Activated B cell treated with CpG ODN at 0.5 μM for 24 hours (primary cell): ENCODE data around the gene CLK2. TPM values are rescaled to one million over a fixed set of nuclear protein-coding genes. Genes with fewer than 3 reads are reported as not detected.

Source experiments
- ATAC-seq: fragments of 200-7000 bp; cut with Tn5 transposase; one replicate; pipeline ENCODE4 v1.10.0; 2021; ENCODE audit warnings: low read depth, mild to moderate bottlenecking, moderate library complexity
- CTCF ChIA-PET: fragments of 350-600 bp; sonication (Branson Sonifier 250); formaldehyde crosslinking; loops from one replicate; lab custom pipeline; 2021; ENCODE audit warnings: antibody characterized with exemption; lab: Charles Lee
- POLR2A ChIA-PET: fragments of 350-600 bp; sonication (Branson Sonifier 250); formaldehyde crosslinking; loops from one replicate; lab custom pipeline; 2021; ENCODE audit warnings: antibody characterized with exemption; lab: Charles Lee
- DNase-seq: peaks from one replicate; pipeline ENCODE4 v3.0.0; 2022
- H3K27ac Mint-ChIP-seq: one replicate; pipeline ENCODE4 v1.8.0; 2020; ENCODE audit warnings: mixed read lengths
- H3K27me3 Mint-ChIP-seq: one replicate; pipeline ENCODE4 v1.8.0; 2021; ENCODE audit warnings: mixed read lengths
- H3K36me3 Mint-ChIP-seq: one replicate; pipeline ENCODE4 v1.8.0; 2021; ENCODE audit warnings: low read depth, mixed read lengths
- H3K4me1 Mint-ChIP-seq: one replicate; pipeline ENCODE4 v1.8.0; 2021; ENCODE audit warnings: mixed read lengths
- H3K4me3 Mint-ChIP-seq: one replicate; pipeline ENCODE4 v1.8.0; 2020; ENCODE audit warnings: mild to moderate bottlenecking, mixed read lengths
- H3K9me3 Mint-ChIP-seq: one replicate; pipeline ENCODE4 v1.8.0; 2020; ENCODE audit warnings: mixed read lengths
- CTCF ChIP-seq: fragments of 200-600 bp; IDR thresholded peaks from one replicate; pipeline ENCODE4 v1.8.0; 2022; ENCODE audit warnings: antibody characterized with exemption, mild to moderate bottlenecking
- intact Hi-C: fragments of 100-400 bp; cut with micrococcal nuclease; formaldehyde crosslinking; loops from one replicate; pipeline ENCODE4 v1.15.1; 2024
- total RNA-seq: library from RNA; stranded (reverse); gene quantifications from 2 replicates; pipeline ENCODE4 v1.2.3, GENCODE V29; 2022

The CLK2 gene
- 109 and 112 TPM in 2 replicates for total RNA-seq

DNA sequence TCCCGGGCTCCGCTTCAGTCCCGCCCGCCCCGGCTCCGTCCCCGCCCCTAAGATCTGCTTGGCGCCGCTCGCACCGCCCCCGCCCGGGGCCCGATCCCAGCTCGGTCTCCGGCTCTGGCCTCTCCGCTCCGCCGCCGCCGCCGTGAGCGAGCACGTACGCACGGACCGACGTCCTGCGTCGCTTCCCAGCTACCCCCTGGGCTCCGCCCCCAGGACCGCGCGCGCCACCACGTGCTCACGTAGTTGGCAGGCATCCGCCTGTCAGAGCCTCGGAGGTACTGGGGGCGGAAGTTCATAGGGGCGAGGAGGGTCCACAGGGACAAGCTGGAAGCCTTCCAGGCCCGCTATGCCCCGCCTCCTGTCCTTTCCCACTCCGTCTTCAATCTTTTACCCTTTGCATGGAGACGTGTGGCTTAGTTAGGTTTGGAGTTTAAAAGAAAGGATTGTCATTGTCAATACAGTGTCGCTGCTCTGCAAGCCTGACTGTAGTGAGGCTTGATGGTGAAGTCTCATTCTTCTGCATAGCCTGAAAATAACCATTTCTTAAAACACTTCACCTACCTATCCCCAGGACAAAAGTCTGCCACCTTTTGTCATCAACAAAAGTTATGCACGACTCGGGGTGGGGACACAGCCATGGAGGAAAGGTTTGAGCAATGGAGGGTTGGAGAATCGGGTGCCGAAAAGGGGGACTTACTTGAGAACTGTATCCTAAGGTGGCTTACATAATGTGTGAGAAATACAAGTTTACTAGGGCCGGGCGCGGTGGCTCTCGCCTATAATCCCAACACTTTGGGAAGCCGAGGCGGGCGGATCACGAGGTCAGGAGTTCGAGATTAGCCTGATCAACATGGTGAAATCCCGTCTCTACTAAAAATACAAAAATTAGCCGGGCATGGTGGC lies at the start of gene CLK2:
Gene CLK2, minus strand, starts transcription at position 162 of the 903 bp plus-strand sequence. CDS start 2,527 bp downstream, outside the sequence.
- ChIA-PET CTCF (interaction anchor here (0.7 to 4.3 kb wide), 4 partner anchors 10 to 50 kb away, joined by 3 to 21 read pairs (median 10); partner anchors contain the start of gene FDPS), POLR2A (interaction anchor here (0.6 to 2.4 kb wide), 33 partner anchors 10 to 634 kb away, joined by 3 to 52 read pairs (median 5); partner anchors contain the start of genes CKS1B, ENTREP3, FDPS and MTX1)
- Mint-ChIP-seq H3K9me3 (no peaks in the 10 kb centered on the region), H3K4me1 (peaks cover 49% of the 10 kb centered on the region), H3K27me3 (no peaks in the 10 kb centered on the region), H3K27ac (peak within 1 kb of the TSS; percentile 91), H3K36me3 (peaks cover 35% of the 10 kb centered on the region), H3K4me3 (peak within 1 kb of the TSS; percentile 94)
- intact Hi-C loops: loop anchor here (1.0 to 10.0 kb wide), 6 partner anchors 11 to 291 kb away; partner anchors contain the start of genes ASH1L, ENTREP3, FDPS and SCAMP3
- peak; percentile 79 for ATAC-seq
- no peak for TF ChIP-seq CTCF
- peak; percentile 96 for DNase-seq

GRCh38 chr1:155322571-155322952 lies 49.3 kb upstream of the CLK2 start:
- H3K4me3 Mint-ChIP-seq: peak overlapping the region; percentile 74
- peaks cover 23% of the 10 kb centered on the region for H3K36me3 Mint-ChIP-seq
- POLR2A ChIA-PET: interaction anchor here (0.6 to 3.4 kb wide), 10 partner anchors 15 to 273 kb away, joined by 3 to 39 read pairs (median 8); partner anchors contain the start of genes CLK2, ENTREP3, FDPS and HCN3
- no peak for TF ChIP-seq CTCF
- no peak overlapping the region for H3K27ac Mint-ChIP-seq
- DNase-seq (no peak), ATAC-seq (no peak)
- H3K9me3 Mint-ChIP-seq: no peaks in the 10 kb centered on the region
- CTCF ChIA-PET: interaction anchor here (0.8 to 5.9 kb wide), 6 partner anchors 14 to 406 kb away, joined by 3 to 79 read pairs (median 10); partner anchors contain the start of genes CLK2 and FDPS
- intact Hi-C loops: loop anchor here (5.0 kb wide), 2 partner anchors 130 to 235 kb away; no protein-coding TSS in a partner anchor
- no peaks in the 10 kb centered on the region for H3K27me3 Mint-ChIP-seq
- peaks cover 39% of the 10 kb centered on the region for H3K4me1 Mint-ChIP-seq

DNA sequence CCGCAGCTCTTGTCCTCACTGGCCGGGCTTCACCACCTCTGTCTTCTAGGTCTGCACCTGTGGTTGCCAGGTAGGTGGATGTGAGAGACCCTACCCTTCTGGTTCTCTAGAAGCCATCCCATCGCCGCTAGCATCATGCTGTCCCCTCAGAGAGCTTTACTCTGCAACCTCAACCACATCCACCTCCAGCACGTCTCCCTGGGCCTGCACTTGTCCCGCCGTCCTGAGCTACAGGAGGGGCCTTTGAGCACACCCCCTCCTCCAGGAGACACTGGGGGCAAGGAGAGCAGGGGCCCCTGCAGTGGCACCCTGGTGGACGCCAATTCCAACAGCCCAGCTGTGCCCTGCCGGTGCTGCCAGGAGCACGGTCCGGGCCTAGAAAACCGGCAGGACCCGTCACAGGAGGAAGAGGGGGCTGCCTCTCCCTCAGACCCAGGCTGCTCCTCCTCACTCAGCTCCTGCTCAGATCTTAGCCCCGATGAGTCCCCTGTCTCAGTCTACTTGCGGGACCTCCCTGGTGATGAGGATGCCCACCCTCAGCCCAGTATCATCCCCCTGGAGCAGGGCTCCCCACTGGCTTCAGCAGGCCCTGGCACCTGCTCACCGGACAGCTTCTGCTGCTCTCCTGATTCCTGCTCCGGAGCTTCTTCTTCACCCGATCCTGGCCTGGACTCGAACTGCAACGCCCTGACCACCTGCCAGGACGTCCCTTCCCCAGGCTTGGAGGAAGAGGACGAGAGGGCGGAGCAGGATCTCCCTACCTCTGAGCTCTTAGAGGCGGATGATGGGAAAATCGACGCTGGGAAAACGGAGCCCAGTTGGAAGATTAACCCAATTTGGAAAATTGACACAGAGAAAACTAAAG lies 48.6 kb upstream of the CLK2 start:
- no peaks in the 10 kb centered on the region for H3K9me3 Mint-ChIP-seq
- no peak overlapping the region for H3K27ac Mint-ChIP-seq
- peaks cover 39% of the 10 kb centered on the region for H3K4me1 Mint-ChIP-seq
- intact Hi-C loops: loop anchor here (5.0 kb wide), 2 partner anchors 130 to 235 kb away; no protein-coding TSS in a partner anchor
- DNase-seq (no peak), ATAC-seq (no peak)
- CTCF ChIA-PET: interaction anchor here (0.8 to 5.9 kb wide), 6 partner anchors 14 to 182 kb away, joined by 3 to 79 read pairs (median 10); partner anchors contain the start of genes CLK2 and FDPS
- H3K4me3 Mint-ChIP-seq: peak overlapping the region; percentile 74
- no peaks in the 10 kb centered on the region for H3K27me3 Mint-ChIP-seq
- TF ChIP-seq CTCF: no peak
- peaks cover 25% of the 10 kb centered on the region for H3K36me3 Mint-ChIP-seq
- POLR2A ChIA-PET: interaction anchor here (1.0 to 3.4 kb wide), 11 partner anchors 14 to 241 kb away, joined by 3 to 39 read pairs (median 7); partner anchors contain the start of genes CLK2, ENTREP3, FDPS and HCN3

DNA sequence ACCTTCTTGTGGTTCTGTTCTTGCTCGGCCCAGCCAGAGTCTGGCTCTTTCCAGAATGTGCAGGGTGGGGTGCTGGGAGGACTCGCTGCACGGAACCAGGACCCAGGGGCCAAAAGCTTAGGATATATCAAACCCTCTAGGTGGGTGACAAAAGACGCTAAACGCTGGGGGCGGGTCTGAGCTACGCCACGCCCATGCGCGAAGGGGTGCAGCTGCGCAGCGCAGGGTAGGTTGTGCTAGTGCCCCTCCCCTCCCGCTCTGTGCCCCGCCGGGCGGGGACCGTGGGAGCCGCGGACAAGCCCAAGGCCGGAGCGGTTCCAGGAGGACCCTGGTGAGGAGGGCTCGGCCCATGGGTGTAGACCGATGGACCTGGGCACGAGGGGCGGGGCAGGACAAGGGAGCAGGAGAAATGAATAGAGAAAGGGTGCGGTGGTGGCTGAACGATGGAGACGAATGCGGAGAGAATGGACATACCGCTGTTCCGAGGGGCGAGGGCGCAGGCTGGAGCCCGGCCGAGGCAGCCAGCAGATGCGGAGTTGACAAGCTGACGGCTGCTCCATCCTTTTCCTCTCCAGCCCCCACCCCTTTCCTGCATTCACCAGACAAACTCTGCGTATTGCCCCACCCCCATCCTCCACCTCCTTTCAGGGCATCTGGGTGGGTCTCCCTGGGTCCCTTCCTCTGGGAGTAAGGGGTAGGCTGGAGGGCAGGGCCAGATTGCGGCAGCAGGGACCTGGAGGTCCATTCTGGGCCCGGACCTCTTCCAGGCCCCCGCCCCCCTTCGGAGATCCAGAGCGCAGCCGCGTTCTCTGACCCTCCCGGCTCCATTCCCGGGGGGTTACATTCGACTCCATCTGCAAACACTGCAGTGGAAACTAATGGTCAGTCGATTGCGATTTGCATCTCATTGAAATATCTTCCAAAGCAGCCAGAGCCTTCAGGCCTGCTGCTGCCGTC lies 47.6 kb upstream of the CLK2 start, which contains the start of gene RUSC1:
Gene RUSC1, plus strand, starts transcription at position 234 of the 957 bp plus-strand sequence. CDS start 880 bp downstream, outside the sequence.
- peak within 1 kb of the TSS; percentile 53 for H3K27ac Mint-ChIP-seq
- DNase-seq: peak; percentile 70
- no peaks in the 10 kb centered on the region for H3K9me3 Mint-ChIP-seq
- ATAC-seq: peak; percentile 48
- ChIA-PET CTCF (interaction anchor here (1.5 to 5.9 kb wide), 3 partner anchors 13 to 114 kb away, joined by 4 to 79 read pairs (median 6); partner anchors contain the start of genes FDPS and THBS3), POLR2A (interaction anchor here (0.7 to 3.4 kb wide), 7 partner anchors 10 to 70 kb away, joined by 3 to 12 read pairs (median 5); partner anchors contain the start of genes CLK2, ENTREP3, FDPS and SCAMP3)
- peaks cover 36% of the 10 kb centered on the region for H3K4me1 Mint-ChIP-seq
- intact Hi-C loops: loop anchor here (5.0 kb wide), 2 partner anchors 129 to 234 kb away; no protein-coding TSS in a partner anchor
- no peaks in the 10 kb centered on the region for H3K27me3 Mint-ChIP-seq
- TF ChIP-seq CTCF: no peak
- H3K36me3 Mint-ChIP-seq: peaks cover 31% of the 10 kb centered on the region
- H3K4me3 Mint-ChIP-seq: peak within 1 kb of the TSS; percentile 74
